ENCODE measurements around the gene CNBP.

Gene CNBP

GRCh38 chr3:129130291-129130813, 53.3 kb downstream of the CNBP start:
- no peak for DNase-seq

DNA sequence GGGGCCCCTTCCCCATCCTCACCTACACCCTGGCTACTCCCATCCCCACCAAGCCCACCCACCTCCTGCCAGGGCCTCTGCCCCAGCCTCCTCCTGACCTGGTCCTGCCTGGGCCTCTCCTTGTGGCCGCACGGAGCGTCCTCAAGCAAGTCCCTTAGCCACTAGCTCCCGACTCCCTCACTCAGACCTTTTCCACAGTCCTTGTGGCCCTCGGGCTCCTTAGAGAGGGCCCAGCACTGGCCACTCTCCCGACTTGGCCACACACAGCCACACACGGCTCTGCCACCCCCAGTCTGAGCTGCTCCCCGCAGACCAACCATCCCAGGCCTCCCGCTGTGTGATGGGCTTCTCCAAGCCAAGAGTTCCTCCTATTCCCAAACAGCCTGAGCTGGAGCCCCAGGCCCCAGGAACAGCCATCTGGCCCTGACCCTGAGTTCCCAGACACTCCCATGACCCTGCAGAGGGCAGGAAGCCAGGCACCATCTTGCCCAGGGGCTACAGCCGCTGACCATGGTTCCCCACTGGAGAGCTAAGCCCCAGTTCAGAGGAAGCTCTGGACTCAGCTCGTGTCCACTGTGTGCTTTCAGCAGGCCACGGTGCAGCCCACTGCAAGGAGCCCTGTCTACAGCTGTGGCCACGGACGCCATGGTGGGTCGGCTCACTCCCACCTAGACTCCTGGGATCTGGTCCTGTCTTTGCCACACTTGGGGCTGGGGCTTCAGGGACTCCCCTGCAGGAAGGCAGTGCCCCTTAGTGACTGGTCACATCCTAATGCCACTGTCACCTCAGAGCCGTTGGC, 55.1 kb downstream of the CNBP start:
- DNase-seq = no peak

DNA sequence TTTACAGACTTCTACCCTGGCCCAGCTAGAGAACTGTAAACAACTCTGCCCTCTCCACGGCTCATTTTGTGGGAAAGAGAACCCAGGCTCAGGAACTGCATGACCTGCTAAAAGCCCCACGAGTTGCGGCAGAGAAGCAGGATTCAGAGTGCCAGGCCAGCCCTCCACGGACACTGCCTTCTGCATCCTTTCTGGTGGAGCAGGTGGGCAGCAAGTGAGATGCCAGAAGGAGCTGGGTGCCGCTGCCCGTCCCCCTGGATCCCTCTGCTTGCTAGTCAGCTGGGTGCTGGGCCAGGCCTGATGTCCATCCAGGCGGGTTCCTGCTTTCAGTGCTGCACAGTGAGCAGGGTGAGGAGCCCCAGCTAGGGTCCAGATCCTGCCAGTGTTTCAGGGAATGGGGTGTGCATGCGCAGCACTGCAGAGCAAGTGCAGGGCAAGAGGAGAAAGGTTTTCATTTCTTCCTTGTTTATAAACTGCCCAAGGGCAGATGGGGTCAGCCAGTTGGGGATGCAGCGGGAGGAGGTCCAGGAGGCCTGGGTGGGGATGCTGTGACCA, 56.9 kb downstream of the CNBP start:
- DNase-seq = no peak

GRCh38 chr3:129123314-129124060, 60.2 kb downstream of the CNBP start:
- peak in 1 of 2 donors; percentile 40 for DNase-seq

DNA sequence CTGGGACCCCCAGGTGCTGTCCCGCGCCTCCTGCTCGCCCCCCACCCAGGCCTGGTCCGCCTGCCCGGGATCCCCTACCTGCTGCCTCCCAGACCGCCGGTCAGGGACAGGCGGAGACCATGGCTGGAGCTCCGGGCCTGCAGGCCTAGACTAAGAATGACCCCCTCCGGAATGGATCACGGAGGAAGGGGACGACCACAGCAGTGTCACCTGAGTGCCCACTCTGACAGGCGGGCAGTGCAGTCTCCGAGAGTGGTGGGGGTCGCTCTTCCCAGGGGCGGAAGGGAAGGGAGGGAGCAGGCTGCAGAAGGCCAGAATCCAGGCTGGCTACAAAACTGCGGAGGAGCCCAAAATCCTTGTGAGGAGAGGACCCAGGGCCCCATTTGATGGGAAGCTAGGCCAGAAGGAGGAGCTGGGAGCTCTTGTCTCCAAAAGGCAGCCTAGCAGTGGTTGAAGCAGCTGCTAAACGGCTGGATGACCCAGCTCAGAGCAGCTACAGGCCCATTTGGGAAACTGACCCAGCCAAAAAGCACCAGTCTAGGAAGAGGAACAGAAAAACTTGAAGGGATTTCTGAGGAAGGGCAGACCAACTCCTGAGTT, 61.2 kb downstream of the CNBP start:
- peak in 1 of 2 donors; percentile 25 for DNase-seq

DNA sequence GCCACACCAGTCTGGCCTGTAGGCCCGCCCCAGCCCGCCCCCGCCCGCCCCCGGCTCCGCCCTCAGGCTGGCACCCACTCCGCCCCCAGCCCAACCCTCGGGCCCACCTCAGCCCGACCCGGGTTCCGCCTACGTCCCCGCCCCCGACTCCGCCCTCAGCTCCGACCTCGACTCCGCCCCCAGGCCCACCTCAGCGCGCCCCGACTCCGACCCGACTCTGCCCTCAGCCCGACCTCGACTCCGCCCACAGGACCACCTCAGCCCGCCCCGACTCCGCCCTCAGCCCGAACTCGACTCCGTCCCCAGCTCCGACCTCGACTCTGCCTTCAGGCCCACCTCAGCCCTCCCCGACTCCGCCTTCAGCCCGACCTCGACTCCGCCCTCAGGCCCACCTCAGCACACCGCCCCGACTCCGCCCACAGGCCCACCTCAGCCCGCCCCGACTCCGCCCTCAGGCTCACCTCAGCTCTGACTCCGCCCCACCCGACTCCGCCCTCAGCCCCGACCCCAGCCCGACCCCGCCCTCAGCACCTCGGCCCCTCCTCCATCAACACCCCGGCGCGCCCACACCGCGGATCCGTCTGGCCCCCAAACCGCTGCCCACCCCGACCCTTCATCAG, 61.8 kb downstream of the CNBP start, which contains the start of gene RAB43:
Gene RAB43 (minus strand): TSS at position 13 of the 620 bp plus-strand sequence. CDS start 315 bp downstream, outside the sequence.
- DNase-seq = peak; percentile 88 to 92

GRCh38 chr3:129121016-129121791, 62.5 kb downstream of the CNBP start:
- DNase-seq = peak in 1 of 2 donors; percentile 18

- DNase-seq = peak; percentile 90 to 94
Measured at GRCh38 chr3:129120254-129121004, 63.3 kb downstream of the CNBP start.

GRCh38 chr3:129119365-129120100, 64.2 kb downstream of the CNBP start:
- DNase-seq = peak in 1 of 2 donors; percentile 19

DNA sequence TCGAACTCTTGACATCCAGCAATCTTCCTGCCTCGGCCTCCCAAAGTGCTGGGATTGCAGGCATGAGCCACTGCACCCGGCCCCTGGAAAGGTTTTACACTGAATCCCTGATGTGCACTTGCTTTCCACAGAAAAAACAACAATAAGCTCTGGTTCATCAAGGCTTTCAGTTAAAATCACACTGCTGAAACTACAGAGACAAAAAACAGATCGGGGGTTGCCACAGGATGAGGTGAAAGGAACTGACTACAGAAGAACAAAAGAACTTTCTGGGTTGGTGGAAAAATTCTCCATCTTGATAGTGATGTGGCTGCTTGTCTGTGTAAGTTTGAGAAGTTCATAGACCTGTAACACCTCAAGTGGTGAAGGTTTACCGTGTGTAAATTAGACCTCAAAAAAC, 65.0 kb downstream of the CNBP start:
- peak; percentile 48 to 83 for DNase-seq
